ENCODE measurements around the gene SIGLEC12.

DNA sequence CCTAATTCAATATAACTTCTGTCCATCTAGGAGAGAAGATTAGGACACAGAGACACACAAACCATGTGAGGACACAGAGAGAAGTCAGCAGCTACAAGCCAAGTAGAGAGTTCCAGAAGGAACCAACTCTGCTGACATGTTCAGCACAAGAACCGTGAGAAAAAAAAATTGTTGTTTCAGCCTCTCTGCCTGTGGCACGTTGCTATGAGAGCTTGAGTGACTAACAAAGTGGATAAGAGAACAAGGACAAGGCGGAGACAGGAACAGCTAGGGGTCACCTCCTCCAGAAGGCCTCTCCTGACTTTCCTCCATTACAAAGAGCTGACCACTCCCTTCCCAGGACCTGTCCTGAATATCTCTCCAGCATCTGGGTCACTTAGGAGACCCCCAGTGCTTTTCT lies 5.6 kb upstream of the SIGLEC12 start:
- TF ChIP-seq POLR2AphosphoS5 (IDR thresholded peaks at IDR 0.05; ENCODE audit: low read depth, low read length) (no peak), POLR2A (IDR thresholded peaks at IDR 0.05; ENCODE audit: low read depth, low read length) (no peak)
